ENCODE measurements around the gene PDCD2L. TPM values are rescaled to one million over a fixed set of nuclear protein-coding genes. Genes with fewer than 3 reads are reported as not detected.
A peak's percentile ranks its signal among the peaks of the same experiment; 100 is the strongest.

PDCD2L gene
- total and polyA plus RNA-seq, 9 of the 15 experiments (the other 6 are each of a cell fraction or from before 2014, with no cell fraction given), result 12.1 to 68.5 (median 56.3) TPM

- ATAC-seq, result no peak
- no TSS peak for BruUV-seq (replicated peaks)
- H3K79me2 ChIP-seq (ENCODE audit: control insufficient read depth, insufficient read depth, low read length), result 0 out of 3 replicates have a peak, but pooled peaks cover 5% of the 10 kb centered on the region
- H3K4me2 ChIP-seq (ENCODE audit: insufficient read depth, low read length), result no peak overlapping the region
- TF ChIP-seq RNF219 (CRISPR knock-in tag; IDR thresholded peaks at IDR 0.05), result no peak
- TF ChIP-seq EP400 (IDR thresholded peaks at IDR 0.05), result no peak
- H3K9me3 ChIP-seq (replicated peaks; ENCODE audit: control insufficient read depth, insufficient read depth, low read depth, low read length), result no peaks in the 10 kb centered on the region
- in situ Hi-C loops (cut with MboI) (no loop called here), intact Hi-C loops (cut with micrococcal nuclease) (no loop called here)
- no peaks in the 10 kb centered on the region for H3K4me1 ChIP-seq (replicated peaks in 1 of 2; ENCODE audit: control insufficient read depth in 2 of 2, insufficient read depth in 2 of 2, low read length in 2 of 2)
- H3K27me3 ChIP-seq (ENCODE audit: control insufficient read depth in 2 of 2, insufficient read depth in 2 of 2, low read length in 2 of 2), result no peaks in the 10 kb centered on the region
- ChIA-PET CTCF (ENCODE audit: low intra/inter-chr PET ratio) (no interaction called here), POLR2A (no interaction called here)
- H2AFZ ChIP-seq (ENCODE audit: low read depth, low read length), result no peak overlapping the region
- H3K9me1 ChIP-seq (ENCODE audit: control insufficient read depth, insufficient read depth, low read length), result no peaks in the 10 kb centered on the region
- H3K9ac ChIP-seq (ENCODE audit: insufficient read depth in 1 of 2, low read depth in 2 of 2, low read length in 2 of 2), result no peak overlapping the region
- FAIRE-seq, result no peak
- no peak overlapping the region for H3K27ac ChIP-seq (ENCODE audit: extremely low read depth, low read depth, low read length)
- no peak for DNase-seq (ENCODE audit: extremely low read depth in 1 of 4, low spot score in 3 of 4)
- no peak overlapping the region for H3K4me3 ChIP-seq
- H4K20me1 ChIP-seq (replicated peaks; ENCODE audit: control insufficient read depth, insufficient read depth, low read length), result no peaks in the 10 kb centered on the region
- 98% methylated on average over 4 of the region's 4 CpGs for WGBS (ENCODE audit: insufficient coverage, low coverage, missing lambda C conversion rate)
- H3K36me3 ChIP-seq (ENCODE audit: control insufficient read depth, insufficient read depth, low read length), result peaks cover 85% of the 10 kb centered on the region
These were observed 14.1 kb downstream of the PDCD2L start for GRCh38 chr19:34418300-34418699.

GRCh38 chr19:34426096-34426661 lies 22.0 kb downstream of the PDCD2L start:
- TF ChIP-seq PHB (CRISPR knock-in tag; IDR thresholded peaks at IDR 0.05) (no peak), CEBPB (tag; IDR thresholded peaks at IDR 0.05) (no peak), SRSF1 (IDR thresholded peaks at IDR 0.05; ENCODE audit: low read depth, low read length) (no peak)
- Histone ChIP-seq H3K9me1 (ENCODE audit: control insufficient read depth, insufficient read depth, low read length) (no peaks in the 10 kb centered on the region), H3K27ac (ENCODE audit: extremely low read depth, low read depth, low read length) (no peak overlapping the region), H3K27me3 (ENCODE audit: control insufficient read depth in 2 of 2, insufficient read depth in 2 of 2, low read length in 2 of 2) (no peaks in the 10 kb centered on the region), H3K79me2 (ENCODE audit: control insufficient read depth, insufficient read depth, low read length) (peaks cover 35% of the 10 kb centered on the region), H3K4me2 (ENCODE audit: insufficient read depth, low read length) (no peak overlapping the region), H3K9ac (ENCODE audit: insufficient read depth in 1 of 2, low read depth in 2 of 2, low read length in 2 of 2) (peak overlapping the region in 1 of 2 experiments; percentile 73; a peak in 2 of 4 replicates), H3K9me3 (replicated peaks; ENCODE audit: control insufficient read depth, insufficient read depth, low read depth, low read length) (no peaks in the 10 kb centered on the region), H3K4me3 (no peak overlapping the region), H2AFZ (ENCODE audit: low read depth, low read length) (no peak overlapping the region), H4K20me1 (replicated peaks; ENCODE audit: control insufficient read depth, insufficient read depth, low read length) (peaks cover 25% of the 10 kb centered on the region), H3K36me3 (ENCODE audit: control insufficient read depth, insufficient read depth, low read length) (peaks cover 58% of the 10 kb centered on the region), H3K4me1 (replicated peaks in 1 of 2; ENCODE audit: control insufficient read depth in 2 of 2, insufficient read depth in 2 of 2, low read length in 2 of 2) (peaks cover 1 to 16% of the 10 kb centered on the region in 2 experiments; a peak in 3 of 5 replicates)
- ChIA-PET POLR2A (interaction anchor here (0.7 to 1.0 kb wide), 2 partner anchors 10 to 18 kb away, joined by 3 read pairs; no protein-coding TSS in a partner anchor), CTCF (ENCODE audit: low intra/inter-chr PET ratio) (no interaction called here)
- 89% methylated on average over 8 of the region's 8 CpGs for WGBS (ENCODE audit: insufficient coverage, low coverage, missing lambda C conversion rate)
- BruUV-seq (replicated peaks), result no TSS peak
- intact Hi-C loops (cut with micrococcal nuclease), result no loop called here
- ATAC-seq (no peak), FAIRE-seq (no peak), DNase-seq (ENCODE audit: extremely low read depth in 1 of 4, low spot score in 3 of 4) (no peak)
- in situ Hi-C loops (cut with MboI), result no loop called here

All from K562 (cell line).